RWPE1 (cell line): ENCODE data around the gene PPP2R1B.
"Not testable (repeated sequence)": the region's sequence is repeated elsewhere in the genome, so short reads cannot be mapped to it uniquely, and the experiment has no call there.

Experiments used
- CTCF ChIA-PET: fragments of 350-600 bp; sonication (Branson Sonifier 250); formaldehyde crosslinking; extraction: SDS; loops from one replicate; lab custom pipeline; 2021; lab: Yijun Ruan, JAX
- POLR2A ChIA-PET: fragments of 400-600 bp; formaldehyde crosslinking; extraction: SDS; loops from one replicate; lab custom pipeline; 2020; ENCODE audit warnings: antibody characterized with exemption; ENCODE audit not compliant: low non-redundant PET; lab: Yijun Ruan, JAX
- DNase-seq: peaks from one replicate; pipeline ENCODE4 v3.0.0; 2012; ENCODE audit warnings: low spot score
- H3K27ac ChIP-seq: fragments of 450-650 bp; 2 replicates; pipeline ENCODE4 v1.5.1; 2017
- CTCF ChIP-seq: fragments of 450-650 bp; conservative IDR thresholded peaks from 2 replicates; pipeline ENCODE4 v1.5.1; 2017; ENCODE audit warnings: low read depth, mild to moderate bottlenecking

PPP2R1B gene

GRCh38 chr11:111788051-111788450, 21.9 kb upstream of the PPP2R1B start:
- DNase-seq = no peak
- no peak overlapping the region for H3K27ac ChIP-seq
- ChIA-PET POLR2A (no interaction called here), CTCF (no interaction called here)
- no peak for TF ChIP-seq CTCF

- CTCF ChIA-PET = interaction anchor here (1.2 kb wide), 1 partner anchor 8 kb away, joined by 6 read pairs; no protein-coding TSS in a partner anchor
- no peak for TF ChIP-seq CTCF
- DNase-seq = no peak
- no peak overlapping the region for H3K27ac ChIP-seq
- POLR2A ChIA-PET = no interaction called here
Measured at GRCh38 chr11:111785886-111786412, 19.8 kb upstream of the PPP2R1B start.

- TF ChIP-seq CTCF = no peak
- POLR2A ChIA-PET = no interaction called here
- CTCF ChIA-PET = interaction anchor here (0.6 to 1.2 kb wide), 2 partner anchors 8 to 93 kb away, joined by 6 to 7 read pairs; no protein-coding TSS in a partner anchor
Measured at GRCh38 chr11:111785076-111785475, 18.9 kb upstream of the PPP2R1B start.

GRCh38 chr11:111784311-111784710, 18.1 kb upstream of the PPP2R1B start:
- H3K27ac ChIP-seq, POLR2A ChIA-PET, DNase-seq: not testable (repeated sequence)
- CTCF ChIA-PET = interaction anchor here (0.6 to 0.7 kb wide), 3 partner anchors 81 to 186 kb away, joined by 3 to 7 read pairs (median 5); no protein-coding TSS in a partner anchor

More at GRCh38 chr11:111785076-111785475, 18.9 kb upstream of the PPP2R1B start:
- H3K27ac ChIP-seq = no peak overlapping the region
- no peak for DNase-seq

- DNase-seq = no peak
- ChIA-PET POLR2A (no interaction called here), CTCF (interaction anchor here (0.6 kb wide), 1 partner anchor 221 kb away, joined by 3 read pairs; no protein-coding TSS in a partner anchor)
- H3K27ac ChIP-seq = no peak overlapping the region
- no peak for TF ChIP-seq CTCF
Measured at GRCh38 chr11:111782109-111782741, 16.0 kb upstream of the PPP2R1B start.

GRCh38 chr11:111779118-111779517, 12.9 kb upstream of the PPP2R1B start:
- no peak overlapping the region for H3K27ac ChIP-seq
- DNase-seq = no peak
- no peak for TF ChIP-seq CTCF
- CTCF ChIA-PET = interaction anchor here (0.8 kb wide), 1 partner anchor 62 kb away, joined by 3 read pairs; no protein-coding TSS in a partner anchor
- POLR2A ChIA-PET = no interaction called here

- DNase-seq = no peak
- no peak overlapping the region for H3K27ac ChIP-seq
- CTCF ChIA-PET = interaction anchor here (0.8 to 2.5 kb wide), 5 partner anchors 8 to 332 kb away, joined by 3 to 19 read pairs (median 6); partner anchors contain the start of gene SIK2
- POLR2A ChIA-PET = no interaction called here
- TF ChIP-seq CTCF = no peak
Measured at GRCh38 chr11:111778047-111778558, 11.9 kb upstream of the PPP2R1B start.
